ENCODE measurements around the gene GTF3C5. TPM values are rescaled to one million over a fixed set of nuclear protein-coding genes. Genes with fewer than 3 reads are reported as not detected.

The GTF3C5 gene
- total and polyA plus RNA-seq, 9 of the 15 experiments (the other 6 are each of a cell fraction or from before 2014, with no cell fraction given), result 3.8 to 118 (median 83.7) TPM

GRCh38 chr9:132998831-132999635, 31.8 kb upstream of the GTF3C5 start (continued):
- TF ChIP-seq SIX5 (IDR thresholded peaks at IDR 0.05; ENCODE audit: borderline replicate concordance in 1 of 2, insufficient read depth in 1 of 2, low read depth in 1 of 2, low read length in 2 of 2) (no peak), GMEB1 (CRISPR knock-in tag; IDR thresholded peaks at IDR 0.05) (0 out of 2 replicates have a peak, but pooled peaks have one; percentile 11), ZNF696 (CRISPR knock-in tag; conservative IDR thresholded peaks at IDR 0.05) (no peak), ZNF224 (CRISPR knock-in tag; IDR thresholded peaks at IDR 0.05) (no peak), RUNX1 (IDR thresholded peaks at IDR 0.05; ENCODE audit: low read depth) (peak; percentile 80; the same call in 1 of the 2 replicates), FOXO4 (CRISPR knock-in tag; IDR thresholded peaks at IDR 0.05) (no peak), MXI1 (IDR thresholded peaks at IDR 0.05; ENCODE audit: low read depth, low read length) (0 out of 2 replicates have a peak, but pooled peaks have one; percentile 6), HLTF (IDR thresholded peaks at IDR 0.05) (peak; percentile 93), RBM22 (IDR thresholded peaks at IDR 0.05; ENCODE audit: low read depth, low read length, poor library complexity, severe bottlenecking) (no peak), E4F1 (CRISPR knock-in tag; IDR thresholded peaks at IDR 0.05; ENCODE audit: borderline replicate concordance) (no peak), POLR2B (IDR thresholded peaks at IDR 0.05; ENCODE audit: low read depth, partially characterized antibody) (no peak), E2F6 (IDR thresholded peaks at IDR 0.05; ENCODE audit: borderline replicate concordance in 1 of 2, extremely low read depth in 1 of 2, insufficient read depth in 1 of 2, insufficient read length in 1 of 2, low read depth in 1 of 2, low read length in 1 of 2, poor library complexity in 1 of 2, severe bottlenecking in 1 of 2) (peak in 1 of 2 experiments; percentile 52), MCM7 (IDR thresholded peaks at IDR 0.05) (no peak), C11orf30 (IDR thresholded peaks at IDR 0.05; ENCODE audit: low read depth) (no peak), CREM (IDR thresholded peaks at IDR 0.05; ENCODE audit: low read depth) (peak; percentile 58; the same call in 1 of the 2 replicates), ZNF79 (CRISPR knock-in tag; IDR thresholded peaks at IDR 0.05; ENCODE audit: low read depth) (no peak), ARID1B (IDR thresholded peaks at IDR 0.05) (peak; percentile 96), CGGBP1 (CRISPR knock-in tag; IDR thresholded peaks at IDR 0.05) (no peak), KDM1A (IDR thresholded peaks at IDR 0.05) (no peak), HES1 (IDR thresholded peaks at IDR 0.05; ENCODE audit: low read depth) (no peak)
